ENCODE measurements around the gene SH3BP4. TPM values are rescaled to one million over a fixed set of nuclear protein-coding genes. Genes with fewer than 3 reads are reported as not detected.
"Not testable (repeated sequence)": the region's sequence is repeated elsewhere in the genome, so short reads cannot be mapped to it uniquely, and the experiment has no call there.

The SH3BP4 gene
- total RNA-seq, 1 experiment from 2014 or later: 19.9 TPM

- Histone ChIP-seq H3K4me1 (ENCODE audit: insufficient read depth, low read length, poor library complexity, severe bottlenecking) (no peaks in the 10 kb centered on the region), H3K9me3 (ENCODE audit: low read depth, low read length, poor library complexity, severe bottlenecking) (no peaks in the 10 kb centered on the region), H3K36me3 (ENCODE audit: insufficient read depth, low read length, poor library complexity, severe bottlenecking) (no peaks in the 10 kb centered on the region), H3K27me3 (replicated peaks; ENCODE audit: insufficient read depth, low read depth, low read length, poor library complexity) (no peaks in the 10 kb centered on the region), H3K27ac (ENCODE audit: low read depth, low read length, poor library complexity, severe bottlenecking) (no peak overlapping the region), H3K4me3 (ENCODE audit: low read depth, low read length, poor library complexity, severe bottlenecking) (no peak overlapping the region)
- ChIA-PET POLR2A (ENCODE audit: low non-redundant PET) (no interaction called here), CTCF (no interaction called here)
- intact Hi-C loops (cut with micrococcal nuclease; ENCODE audit: unreplicated experiment): no loop called here
- no peak for TF ChIP-seq EZH2 (IDR thresholded peaks at IDR 0.05; ENCODE audit: borderline replicate concordance, low read depth, low read length, poor library complexity, severe bottlenecking)
- no peak for TF ChIP-seq CTCF (conservative IDR thresholded peaks at IDR 0.05; ENCODE audit: low read depth, low read length)
- DNase-seq (ENCODE audit: low spot score): no peak
- no TSS peak for BruUV-seq (replicated peaks)
Measured at GRCh38 chr2:235018838-235019237, 67.0 kb downstream of the SH3BP4 start.

- BruUV-seq (replicated peaks); H3K4me1 ChIP-seq (ENCODE audit: insufficient read depth, low read length, poor library complexity, severe bottlenecking); H3K4me3 ChIP-seq (ENCODE audit: low read depth, low read length, poor library complexity, severe bottlenecking); H3K9me3 ChIP-seq (ENCODE audit: low read depth, low read length, poor library complexity, severe bottlenecking); H3K27ac ChIP-seq (ENCODE audit: low read depth, low read length, poor library complexity, severe bottlenecking); CTCF ChIA-PET; POLR2A ChIA-PET (ENCODE audit: low non-redundant PET); H3K27me3 ChIP-seq (replicated peaks; ENCODE audit: insufficient read depth, low read depth, low read length, poor library complexity); intact Hi-C loops (cut with micrococcal nuclease; ENCODE audit: unreplicated experiment); H3K36me3 ChIP-seq (ENCODE audit: insufficient read depth, low read length, poor library complexity, severe bottlenecking); DNase-seq (ENCODE audit: low spot score): not testable (repeated sequence)
Measured at GRCh38 chr2:235020141-235020540, 68.3 kb downstream of the SH3BP4 start.

DNA sequence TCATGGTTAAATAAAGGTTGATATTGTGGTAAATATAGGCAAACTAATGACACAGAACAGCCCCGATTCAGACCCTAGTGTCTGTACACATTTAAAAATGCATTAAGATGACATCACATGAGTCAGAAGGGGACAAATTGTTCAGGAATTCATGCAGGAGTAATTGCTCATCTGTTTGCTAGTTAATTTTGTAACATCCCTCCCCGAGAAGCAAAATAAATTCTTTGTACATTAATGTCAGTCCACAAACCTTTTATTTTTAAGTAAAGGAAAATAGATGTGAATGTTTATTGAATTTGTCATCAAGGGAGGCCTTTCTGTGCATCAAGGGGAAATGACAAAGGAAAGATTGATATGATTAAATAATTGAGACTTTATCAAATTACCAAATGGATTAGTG lies 69.9 kb downstream of the SH3BP4 start:
- H3K36me3 ChIP-seq (ENCODE audit: insufficient read depth, low read length, poor library complexity, severe bottlenecking): no peaks in the 10 kb centered on the region
- ChIA-PET CTCF (no interaction called here), POLR2A (ENCODE audit: low non-redundant PET) (no interaction called here)
- no peak overlapping the region for H3K4me3 ChIP-seq (ENCODE audit: low read depth, low read length, poor library complexity, severe bottlenecking)
- TF ChIP-seq CTCF (conservative IDR thresholded peaks at IDR 0.05; ENCODE audit: low read depth, low read length): no peak
- TF ChIP-seq EZH2 (IDR thresholded peaks at IDR 0.05; ENCODE audit: borderline replicate concordance, low read depth, low read length, poor library complexity, severe bottlenecking): no peak
- H3K4me1 ChIP-seq (ENCODE audit: insufficient read depth, low read length, poor library complexity, severe bottlenecking): peaks cover 3% of the 10 kb centered on the region
- DNase-seq (ENCODE audit: low spot score): peak; percentile 29
- intact Hi-C loops (cut with micrococcal nuclease; ENCODE audit: unreplicated experiment): loop anchor here (1.0 kb wide), 1 partner anchor 40 kb away; no protein-coding TSS in a partner anchor
- no peak overlapping the region for H3K27ac ChIP-seq (ENCODE audit: low read depth, low read length, poor library complexity, severe bottlenecking)
- H3K27me3 ChIP-seq (replicated peaks; ENCODE audit: insufficient read depth, low read depth, low read length, poor library complexity): no peaks in the 10 kb centered on the region
- BruUV-seq (replicated peaks): no TSS peak
- no peaks in the 10 kb centered on the region for H3K9me3 ChIP-seq (ENCODE audit: low read depth, low read length, poor library complexity, severe bottlenecking)

DNA sequence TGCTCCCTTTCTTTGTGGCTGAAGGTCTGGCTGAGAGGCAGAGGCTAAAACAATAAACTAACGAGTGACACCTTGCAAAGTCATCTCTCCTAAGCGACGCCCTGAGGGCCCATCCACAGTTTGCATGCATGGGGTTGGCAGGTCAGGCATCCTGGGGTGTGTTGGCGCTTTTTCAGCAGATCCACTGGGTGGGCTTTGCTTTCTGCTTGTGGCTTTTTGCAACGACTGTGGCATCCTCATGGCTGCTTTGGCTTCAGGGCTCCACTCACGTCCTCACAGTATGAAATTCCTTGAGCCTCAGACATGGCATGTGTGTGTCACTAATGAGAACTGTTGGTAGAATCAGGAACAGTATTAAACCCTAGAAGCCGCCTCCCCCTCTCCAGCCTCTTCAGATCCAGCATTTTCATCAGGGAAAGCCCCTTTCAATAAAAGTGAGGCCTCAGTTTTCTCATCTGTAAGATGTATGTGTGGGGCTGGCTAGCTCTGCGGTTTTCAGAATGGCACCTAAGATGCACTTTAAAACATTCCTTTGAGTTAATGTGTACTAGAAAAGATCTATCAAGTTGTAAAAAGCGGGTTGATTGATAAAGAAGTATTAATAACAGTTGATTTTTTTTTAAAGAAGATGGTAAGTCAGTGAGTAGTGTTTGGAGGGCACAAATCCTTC lies 72.5 kb downstream of the SH3BP4 start:
- BruUV-seq (replicated peaks): no TSS peak
- peaks cover 16% of the 10 kb centered on the region for H3K4me1 ChIP-seq (ENCODE audit: insufficient read depth, low read length, poor library complexity, severe bottlenecking)
- H3K9me3 ChIP-seq (ENCODE audit: low read depth, low read length, poor library complexity, severe bottlenecking): no peaks in the 10 kb centered on the region
- no peak overlapping the region for H3K4me3 ChIP-seq (ENCODE audit: low read depth, low read length, poor library complexity, severe bottlenecking)
- no peak for DNase-seq (ENCODE audit: low spot score)
- intact Hi-C loops (cut with micrococcal nuclease; ENCODE audit: unreplicated experiment): no loop called here
- ChIA-PET CTCF (no interaction called here), POLR2A (ENCODE audit: low non-redundant PET) (no interaction called here)
- no peaks in the 10 kb centered on the region for H3K36me3 ChIP-seq (ENCODE audit: insufficient read depth, low read length, poor library complexity, severe bottlenecking)
- no peak overlapping the region for H3K27ac ChIP-seq (ENCODE audit: low read depth, low read length, poor library complexity, severe bottlenecking)
- no peaks in the 10 kb centered on the region for H3K27me3 ChIP-seq (replicated peaks; ENCODE audit: insufficient read depth, low read depth, low read length, poor library complexity)
- TF ChIP-seq CTCF (conservative IDR thresholded peaks at IDR 0.05; ENCODE audit: low read depth, low read length): no peak
- no peak for TF ChIP-seq EZH2 (IDR thresholded peaks at IDR 0.05; ENCODE audit: borderline replicate concordance, low read depth, low read length, poor library complexity, severe bottlenecking)
